HL-60 (cell line): ENCODE measurements around the gene LYPD3.

Experiments used
- DNase-seq, 2 experiments: peaks; one replicate each; pipeline ENCODE4 v3.0.0-alpha.2; 2010 to 2020; ENCODE audit warnings: low read depth in 1 of 2, low spot score in 1 of 2
- H3K27ac ChIP-seq: fragments of 250-450 bp; sonication (Bioruptor Pico); replicated peaks from 2 replicates; pipeline ENCODE4 v1.5.1; 2020; ENCODE audit warnings: mild to moderate bottlenecking, moderate library complexity
- H3K27me3 ChIP-seq: fragments of 250-450 bp; sonication (Bioruptor Pico); 2 replicates; pipeline ENCODE4 v1.5.1; 2021; ENCODE audit warnings: mild to moderate bottlenecking, moderate library complexity; ENCODE audit not compliant: insufficient read depth, poor library complexity, severe bottlenecking
- H3K4me3 ChIP-seq: replicated peaks from 2 replicates; pipeline ENCODE4 v1.5.1; 2011; ENCODE audit warnings: mild to moderate bottlenecking, control low read depth, low read length; ENCODE audit not compliant: insufficient read depth
- GABPA ChIP-seq: IDR thresholded peaks from 2 replicates; pipeline ENCODE4 v1.6.1; 2012; ENCODE audit warnings: low read depth
- POLR2AphosphoS5 ChIP-seq: IDR thresholded peaks from 2 replicates; pipeline ENCODE4 v1.6.1; 2012; ENCODE audit warnings: low read depth
- SPI1 ChIP-seq: IDR thresholded peaks from 2 replicates; pipeline ENCODE4 v1.6.1; 2012; ENCODE audit warnings: low read depth, mild to moderate bottlenecking, borderline replicate concordance
- TF ChIP-seq, protein P1 (sequence below): IDR thresholded peaks from one replicate; pipeline ENCODE4 v1.5.1; 2011; ENCODE audit warnings: low read length, control low read depth, inconsistent platforms; ENCODE audit not compliant: insufficient read depth
- TF ChIP-seq, protein P2 (sequence below): IDR thresholded peaks from 2 replicates; pipeline ENCODE4 v1.6.1; 2012; ENCODE audit warnings: low read depth; ENCODE audit not compliant: insufficient replicate concordance

LYPD3 gene

DNA sequence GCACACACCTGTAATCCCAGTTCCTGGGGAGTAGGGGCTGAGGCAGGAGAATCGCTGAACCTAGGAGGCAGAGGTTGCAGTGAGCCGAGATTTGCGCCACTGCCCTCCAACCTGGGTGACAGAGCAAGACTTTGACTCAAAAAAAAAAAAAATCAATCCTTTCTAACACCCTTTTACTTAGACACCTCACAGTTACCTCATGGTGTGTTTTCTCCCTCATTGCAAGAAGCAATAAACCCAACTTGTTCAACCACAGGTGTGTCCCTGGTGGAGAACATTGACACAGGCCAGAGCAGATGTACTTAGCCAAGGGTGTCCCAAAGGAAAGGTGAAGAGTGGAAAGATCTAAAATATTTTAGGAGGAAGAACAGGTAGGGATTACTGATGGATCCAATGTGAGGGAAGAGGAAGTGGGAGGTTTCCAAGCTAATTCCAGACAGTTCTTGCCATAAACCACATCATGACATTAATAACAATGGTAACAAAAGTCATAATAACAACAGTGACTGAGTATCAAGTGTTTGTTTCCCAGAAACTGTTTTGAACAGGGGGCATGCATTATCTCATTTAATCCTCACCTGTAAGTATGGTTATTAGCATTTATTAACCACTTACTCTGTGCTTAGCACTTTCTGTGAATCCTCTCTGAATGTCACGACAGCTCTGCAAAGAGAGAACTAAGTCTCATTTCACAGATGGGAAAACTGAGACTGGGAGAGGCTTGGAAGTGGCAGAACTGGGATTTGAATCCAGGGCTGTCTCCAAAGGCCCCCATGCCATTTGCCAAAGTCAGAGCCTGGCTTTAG is 3.1 kb upstream of the LYPD3 start:
- Histone ChIP-seq H3K27me3 (peaks cover 6% of the 10 kb centered on the region), H3K27ac (no peak overlapping the region), H3K4me3 (no peak overlapping the region)
- TF ChIP-seq POLR2AphosphoS5 = no peak
- TF ChIP-seq, protein P1, sequence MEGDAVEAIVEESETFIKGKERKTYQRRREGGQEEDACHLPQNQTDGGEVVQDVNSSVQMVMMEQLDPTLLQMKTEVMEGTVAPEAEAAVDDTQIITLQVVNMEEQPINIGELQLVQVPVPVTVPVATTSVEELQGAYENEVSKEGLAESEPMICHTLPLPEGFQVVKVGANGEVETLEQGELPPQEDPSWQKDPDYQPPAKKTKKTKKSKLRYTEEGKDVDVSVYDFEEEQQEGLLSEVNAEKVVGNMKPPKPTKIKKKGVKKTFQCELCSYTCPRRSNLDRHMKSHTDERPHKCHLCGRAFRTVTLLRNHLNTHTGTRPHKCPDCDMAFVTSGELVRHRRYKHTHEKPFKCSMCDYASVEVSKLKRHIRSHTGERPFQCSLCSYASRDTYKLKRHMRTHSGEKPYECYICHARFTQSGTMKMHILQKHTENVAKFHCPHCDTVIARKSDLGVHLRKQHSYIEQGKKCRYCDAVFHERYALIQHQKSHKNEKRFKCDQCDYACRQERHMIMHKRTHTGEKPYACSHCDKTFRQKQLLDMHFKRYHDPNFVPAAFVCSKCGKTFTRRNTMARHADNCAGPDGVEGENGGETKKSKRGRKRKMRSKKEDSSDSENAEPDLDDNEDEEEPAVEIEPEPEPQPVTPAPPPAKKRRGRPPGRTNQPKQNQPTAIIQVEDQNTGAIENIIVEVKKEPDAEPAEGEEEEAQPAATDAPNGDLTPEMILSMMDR = no peak
- TF ChIP-seq, protein P2, sequence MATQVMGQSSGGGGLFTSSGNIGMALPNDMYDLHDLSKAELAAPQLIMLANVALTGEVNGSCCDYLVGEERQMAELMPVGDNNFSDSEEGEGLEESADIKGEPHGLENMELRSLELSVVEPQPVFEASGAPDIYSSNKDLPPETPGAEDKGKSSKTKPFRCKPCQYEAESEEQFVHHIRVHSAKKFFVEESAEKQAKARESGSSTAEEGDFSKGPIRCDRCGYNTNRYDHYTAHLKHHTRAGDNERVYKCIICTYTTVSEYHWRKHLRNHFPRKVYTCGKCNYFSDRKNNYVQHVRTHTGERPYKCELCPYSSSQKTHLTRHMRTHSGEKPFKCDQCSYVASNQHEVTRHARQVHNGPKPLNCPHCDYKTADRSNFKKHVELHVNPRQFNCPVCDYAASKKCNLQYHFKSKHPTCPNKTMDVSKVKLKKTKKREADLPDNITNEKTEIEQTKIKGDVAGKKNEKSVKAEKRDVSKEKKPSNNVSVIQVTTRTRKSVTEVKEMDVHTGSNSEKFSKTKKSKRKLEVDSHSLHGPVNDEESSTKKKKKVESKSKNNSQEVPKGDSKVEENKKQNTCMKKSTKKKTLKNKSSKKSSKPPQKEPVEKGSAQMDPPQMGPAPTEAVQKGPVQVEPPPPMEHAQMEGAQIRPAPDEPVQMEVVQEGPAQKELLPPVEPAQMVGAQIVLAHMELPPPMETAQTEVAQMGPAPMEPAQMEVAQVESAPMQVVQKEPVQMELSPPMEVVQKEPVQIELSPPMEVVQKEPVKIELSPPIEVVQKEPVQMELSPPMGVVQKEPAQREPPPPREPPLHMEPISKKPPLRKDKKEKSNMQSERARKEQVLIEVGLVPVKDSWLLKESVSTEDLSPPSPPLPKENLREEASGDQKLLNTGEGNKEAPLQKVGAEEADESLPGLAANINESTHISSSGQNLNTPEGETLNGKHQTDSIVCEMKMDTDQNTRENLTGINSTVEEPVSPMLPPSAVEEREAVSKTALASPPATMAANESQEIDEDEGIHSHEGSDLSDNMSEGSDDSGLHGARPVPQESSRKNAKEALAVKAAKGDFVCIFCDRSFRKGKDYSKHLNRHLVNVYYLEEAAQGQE = no peak
- no peak for TF ChIP-seq GABPA
- no peak for DNase-seq

GRCh38 chr19:43467730-43468129 is 2.3 kb upstream of the LYPD3 start:
- Histone ChIP-seq H3K4me3 (no peak overlapping the region), H3K27me3 (peaks cover 6% of the 10 kb centered on the region), H3K27ac (no peak overlapping the region)
- TF ChIP-seq, protein P2 = no peak
- TF ChIP-seq, protein P1 = no peak
- TF ChIP-seq GABPA (no peak), POLR2AphosphoS5 (no peak), SPI1 (no peak)
- DNase-seq = no peak

DNA sequence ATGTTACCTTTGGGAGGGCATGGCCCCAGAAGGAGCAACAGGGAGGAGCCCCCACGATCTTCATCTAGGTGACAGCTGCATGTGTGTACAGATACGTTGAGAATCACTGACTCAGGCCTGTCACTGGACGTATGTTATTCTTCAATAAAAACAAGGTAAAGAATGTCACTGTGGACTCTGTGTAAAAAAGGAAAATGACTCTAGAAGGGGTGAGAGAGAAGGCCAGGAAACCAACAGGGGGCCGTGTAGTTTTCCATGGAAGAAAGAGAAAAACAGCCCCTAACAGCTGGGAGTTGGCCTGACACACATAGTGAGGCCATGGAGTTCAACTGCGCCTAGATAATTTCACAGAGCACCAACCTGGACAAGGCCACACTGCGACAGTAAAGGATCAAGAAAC is 1.9 kb upstream of the LYPD3 start:
- TF ChIP-seq SPI1 = no peak
- TF ChIP-seq, protein P1 = no peak
- TF ChIP-seq, protein P2 = no peak
- TF ChIP-seq POLR2AphosphoS5 = no peak
- TF ChIP-seq GABPA = no peak
- no peak overlapping the region for H3K27ac ChIP-seq
- no peak for DNase-seq
- no peak overlapping the region for H3K4me3 ChIP-seq
- peaks cover 6% of the 10 kb centered on the region for H3K27me3 ChIP-seq
